Ishikawa (cell line): Measurements from ENCODE around the gene CAMK2N1.

ENCODE experiments used
- CEBPB ChIP-seq: IDR thresholded peaks from 2 replicates; pipeline ENCODE4 v1.6.1; 2012
- CREB1 ChIP-seq: IDR thresholded peaks from 2 replicates; pipeline ENCODE4 v1.6.1; 2012; ENCODE audit warnings: low read depth
- EGR1 ChIP-seq: IDR thresholded peaks from 2 replicates; pipeline ENCODE4 v1.6.1; 2012
- EP300 ChIP-seq: IDR thresholded peaks from 2 replicates; pipeline ENCODE4 v1.6.1; 2012; ENCODE audit warnings: borderline replicate concordance
- FOXM1 ChIP-seq: IDR thresholded peaks from 2 replicates; pipeline ENCODE4 v1.6.1; 2012; ENCODE audit warnings: low read depth, borderline replicate concordance
- MAX ChIP-seq: IDR thresholded peaks from 2 replicates; pipeline ENCODE4 v1.6.1; 2012
- NFIC ChIP-seq: IDR thresholded peaks from 2 replicates; pipeline ENCODE4 v1.6.1; 2012
- RAD21 ChIP-seq: IDR thresholded peaks from 2 replicates; pipeline ENCODE4 v1.6.1; 2012; ENCODE audit warnings: low read depth
- REST ChIP-seq: IDR thresholded peaks from 2 replicates; pipeline ENCODE4 v1.6.1; 2012; ENCODE audit warnings: low read depth, mild to moderate bottlenecking
- TAF1 ChIP-seq: IDR thresholded peaks from 2 replicates; pipeline ENCODE4 v1.6.1; 2012; ENCODE audit warnings: low read depth, mild to moderate bottlenecking
- TCF12 ChIP-seq: IDR thresholded peaks from 2 replicates; pipeline ENCODE4 v1.6.1; 2012; ENCODE audit warnings: low read depth
- TEAD4 ChIP-seq: IDR thresholded peaks from 2 replicates; pipeline ENCODE4 v1.6.1; 2012
- USF1 ChIP-seq: IDR thresholded peaks from 2 replicates; pipeline ENCODE4 v1.6.1; 2012
- YY1 ChIP-seq: IDR thresholded peaks from 2 replicates; pipeline ENCODE4 v1.6.1; 2012; ENCODE audit warnings: low read depth
- ZBTB7A ChIP-seq: IDR thresholded peaks from 2 replicates; pipeline ENCODE4 v1.6.1; 2012; ENCODE audit warnings: low read depth

CAMK2N1 gene

GRCh38 chr1:20469406-20470076, 16.5 kb downstream of the CAMK2N1 start:
- TF ChIP-seq TCF12 (no peak), YY1 (no peak)

GRCh38 chr1:20466273-20466672, 19.7 kb downstream of the CAMK2N1 start:
- no peak for TF ChIP-seq REST
- no peak for TF ChIP-seq RAD21
- TF ChIP-seq TAF1: no peak
- TF ChIP-seq ZBTB7A: no peak

- TF ChIP-seq TEAD4 (no peak), RAD21 (no peak), EP300 (no peak), ZBTB7A (no peak), REST (no peak), CEBPB (no peak), USF1 (no peak), MAX (no peak), CREB1 (no peak), EGR1 (no peak), TCF12 (no peak)
These were observed 20.8 kb downstream of the CAMK2N1 start for GRCh38 chr1:20465187-20465586.

GRCh38 chr1:20463502-20463901, 22.5 kb downstream of the CAMK2N1 start:
- TF ChIP-seq RAD21: no peak
- no peak for TF ChIP-seq TCF12
- no peak for TF ChIP-seq NFIC
- no peak for TF ChIP-seq CEBPB
- TF ChIP-seq ZBTB7A: no peak
- no peak for TF ChIP-seq EP300
- TF ChIP-seq MAX: no peak
- TF ChIP-seq FOXM1: no peak
- no peak for TF ChIP-seq TEAD4
- TF ChIP-seq CREB1: no peak
- no peak for TF ChIP-seq USF1
- TF ChIP-seq REST: no peak
- TF ChIP-seq EGR1: no peak

- TF ChIP-seq USF1 (no peak), TAF1 (no peak), MAX (no peak), TEAD4 (no peak), RAD21 (no peak), CEBPB (no peak), ZBTB7A (no peak), CREB1 (no peak), YY1 (no peak), TCF12 (no peak), FOXM1 (no peak), NFIC (no peak), REST (no peak), EGR1 (no peak), EP300 (no peak)
These were observed 23.6 kb downstream of the CAMK2N1 start for GRCh38 chr1:20462397-20462796.
